ENCODE data around the gene VAT1. TPM values are rescaled to one million over a fixed set of nuclear protein-coding genes. Genes with fewer than 3 reads are reported as not detected.

VAT1 gene
- total and polyA plus RNA-seq, 2 of the 13 experiments (the other 11 are each of a cell fraction or from before 2014, with no cell fraction given), result 143 to 205 TPM

DNA sequence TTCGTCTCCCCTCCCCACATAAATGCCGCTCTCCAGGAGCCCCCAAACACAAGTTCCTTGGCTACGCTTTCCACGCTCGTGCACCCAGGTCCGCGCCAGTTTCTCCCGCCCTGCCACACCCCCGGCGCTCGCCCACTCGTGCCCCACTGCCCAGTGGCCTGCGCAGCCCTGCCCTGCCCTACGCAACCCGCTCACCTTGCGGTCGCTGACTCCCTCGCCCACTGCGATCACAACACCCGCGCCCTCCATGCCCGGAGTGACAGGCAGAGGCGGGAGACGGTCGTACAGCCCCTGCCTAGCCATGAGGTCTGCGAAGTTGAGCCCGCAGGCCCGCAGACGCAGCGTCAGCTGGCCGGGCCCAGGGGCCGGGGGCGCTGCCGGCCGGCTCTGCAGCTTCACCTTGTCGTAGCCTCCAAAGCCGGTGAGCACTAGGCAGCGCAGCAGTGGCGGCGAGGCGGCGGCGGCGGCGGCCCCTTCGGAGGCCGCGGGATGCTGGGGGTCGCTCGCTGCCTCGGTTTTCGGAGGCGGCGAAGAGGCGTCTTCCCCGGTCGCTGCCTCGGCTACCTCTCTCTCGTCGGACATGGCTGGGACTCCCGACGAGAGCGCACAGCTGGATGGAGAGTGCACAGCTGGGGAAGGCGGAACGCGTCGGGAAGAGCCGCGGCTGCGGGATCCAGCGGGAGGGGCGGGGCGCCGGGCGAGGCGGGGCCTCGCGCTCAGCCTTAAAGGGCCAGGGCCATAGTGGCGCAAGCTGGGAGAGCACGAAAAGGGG is at the start of gene VAT1 (continued):
- TF ChIP-seq NFYC (CRISPR knock-in tag; IDR thresholded peaks at IDR 0.05) (no peak; the same call in 1 of the 2 replicates), ZBTB1 (CRISPR knock-in tag; IDR thresholded peaks at IDR 0.05; ENCODE audit: borderline replicate concordance) (peak; percentile 55; the same call in 1 of the 2 replicates), ZNF615 (CRISPR knock-in tag; IDR thresholded peaks at IDR 0.05; ENCODE audit: borderline replicate concordance) (no peak), CENPT (CRISPR knock-in tag; IDR thresholded peaks at IDR 0.05; ENCODE audit: low read depth) (no peak), ZNF644 (CRISPR knock-in tag; IDR thresholded peaks at IDR 0.05; ENCODE audit: low read depth) (no peak), ZNF672 (CRISPR knock-in tag; IDR thresholded peaks at IDR 0.05) (no peak), ZNF589 (CRISPR knock-in tag; conservative IDR thresholded peaks at IDR 0.05) (0 out of 2 replicates have a peak, but pooled peaks have one; percentile 41), SIX1 (CRISPR knock-in tag; IDR thresholded peaks at IDR 0.05; ENCODE audit: borderline replicate concordance) (no peak), ADNP (CRISPR knock-in tag; IDR thresholded peaks at IDR 0.05) (no peak), ATM (IDR thresholded peaks at IDR 0.05; ENCODE audit: borderline replicate concordance) (no peak), FOXA1 (IDR thresholded peaks at IDR 0.05) (no peak), FOXA1 (CRISPR knock-in tag; IDR thresholded peaks at IDR 0.05) (no peak)
- TF ChIP-seq, protein P1, sequence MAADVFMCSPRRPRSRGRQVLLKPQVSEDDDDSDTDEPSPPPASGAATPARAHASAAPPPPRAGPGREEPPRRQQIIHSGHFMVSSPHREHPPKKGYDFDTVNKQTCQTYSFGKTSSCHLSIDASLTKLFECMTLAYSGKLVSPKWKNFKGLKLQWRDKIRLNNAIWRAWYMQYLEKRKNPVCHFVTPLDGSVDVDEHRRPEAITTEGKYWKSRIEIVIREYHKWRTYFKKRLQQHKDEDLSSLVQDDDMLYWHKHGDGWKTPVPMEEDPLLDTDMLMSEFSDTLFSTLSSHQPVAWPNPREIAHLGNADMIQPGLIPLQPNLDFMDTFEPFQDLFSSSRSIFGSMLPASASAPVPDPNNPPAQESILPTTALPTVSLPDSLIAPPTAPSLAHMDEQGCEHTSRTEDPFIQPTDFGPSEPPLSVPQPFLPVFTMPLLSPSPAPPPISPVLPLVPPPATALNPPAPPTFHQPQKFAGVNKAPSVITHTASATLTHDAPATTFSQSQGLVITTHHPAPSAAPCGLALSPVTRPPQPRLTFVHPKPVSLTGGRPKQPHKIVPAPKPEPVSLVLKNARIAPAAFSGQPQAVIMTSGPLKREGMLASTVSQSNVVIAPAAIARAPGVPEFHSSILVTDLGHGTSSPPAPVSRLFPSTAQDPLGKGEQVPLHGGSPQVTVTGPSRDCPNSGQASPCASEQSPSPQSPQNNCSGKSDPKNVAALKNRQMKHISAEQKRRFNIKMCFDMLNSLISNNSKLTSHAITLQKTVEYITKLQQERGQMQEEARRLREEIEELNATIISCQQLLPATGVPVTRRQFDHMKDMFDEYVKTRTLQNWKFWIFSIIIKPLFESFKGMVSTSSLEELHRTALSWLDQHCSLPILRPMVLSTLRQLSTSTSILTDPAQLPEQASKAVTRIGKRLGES (CRISPR knock-in tag; IDR thresholded peaks at IDR 0.05; ENCODE audit: borderline replicate concordance), result peak; percentile 85; the same call in 1 of the 2 replicates
- TF ChIP-seq, protein P2, sequence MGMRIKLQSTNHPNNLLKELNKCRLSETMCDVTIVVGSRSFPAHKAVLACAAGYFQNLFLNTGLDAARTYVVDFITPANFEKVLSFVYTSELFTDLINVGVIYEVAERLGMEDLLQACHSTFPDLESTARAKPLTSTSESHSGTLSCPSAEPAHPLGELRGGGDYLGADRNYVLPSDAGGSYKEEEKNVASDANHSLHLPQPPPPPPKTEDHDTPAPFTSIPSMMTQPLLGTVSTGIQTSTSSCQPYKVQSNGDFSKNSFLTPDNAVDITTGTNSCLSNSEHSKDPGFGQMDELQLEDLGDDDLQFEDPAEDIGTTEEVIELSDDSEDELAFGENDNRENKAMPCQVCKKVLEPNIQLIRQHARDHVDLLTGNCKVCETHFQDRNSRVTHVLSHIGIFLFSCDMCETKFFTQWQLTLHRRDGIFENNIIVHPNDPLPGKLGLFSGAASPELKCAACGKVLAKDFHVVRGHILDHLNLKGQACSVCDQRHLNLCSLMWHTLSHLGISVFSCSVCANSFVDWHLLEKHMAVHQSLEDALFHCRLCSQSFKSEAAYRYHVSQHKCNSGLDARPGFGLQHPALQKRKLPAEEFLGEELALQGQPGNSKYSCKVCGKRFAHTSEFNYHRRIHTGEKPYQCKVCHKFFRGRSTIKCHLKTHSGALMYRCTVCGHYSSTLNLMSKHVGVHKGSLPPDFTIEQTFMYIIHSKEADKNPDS (CRISPR knock-in tag; IDR thresholded peaks at IDR 0.05), result peak; percentile 89; the same call in 1 of the 2 replicates
- TF ChIP-seq, protein P3, sequence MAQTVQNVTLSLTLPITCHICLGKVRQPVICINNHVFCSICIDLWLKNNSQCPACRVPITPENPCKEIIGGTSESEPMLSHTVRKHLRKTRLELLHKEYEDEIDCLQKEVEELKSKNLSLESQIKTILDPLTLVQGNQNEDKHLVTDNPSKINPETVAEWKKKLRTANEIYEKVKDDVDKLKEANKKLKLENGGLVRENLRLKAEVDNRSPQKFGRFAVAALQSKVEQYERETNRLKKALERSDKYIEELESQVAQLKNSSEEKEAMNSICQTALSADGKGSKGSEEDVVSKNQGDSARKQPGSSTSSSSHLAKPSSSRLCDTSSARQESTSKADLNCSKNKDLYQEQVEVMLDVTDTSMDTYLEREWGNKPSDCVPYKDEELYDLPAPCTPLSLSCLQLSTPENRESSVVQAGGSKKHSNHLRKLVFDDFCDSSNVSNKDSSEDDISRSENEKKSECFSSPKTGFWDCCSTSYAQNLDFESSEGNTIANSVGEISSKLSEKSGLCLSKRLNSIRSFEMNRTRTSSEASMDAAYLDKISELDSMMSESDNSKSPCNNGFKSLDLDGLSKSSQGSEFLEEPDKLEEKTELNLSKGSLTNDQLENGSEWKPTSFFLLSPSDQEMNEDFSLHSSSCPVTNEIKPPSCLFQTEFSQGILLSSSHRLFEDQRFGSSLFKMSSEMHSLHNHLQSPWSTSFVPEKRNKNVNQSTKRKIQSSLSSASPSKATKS (CRISPR knock-in tag; IDR thresholded peaks at IDR 0.05), result no peak
- TF ChIP-seq, protein P4, sequence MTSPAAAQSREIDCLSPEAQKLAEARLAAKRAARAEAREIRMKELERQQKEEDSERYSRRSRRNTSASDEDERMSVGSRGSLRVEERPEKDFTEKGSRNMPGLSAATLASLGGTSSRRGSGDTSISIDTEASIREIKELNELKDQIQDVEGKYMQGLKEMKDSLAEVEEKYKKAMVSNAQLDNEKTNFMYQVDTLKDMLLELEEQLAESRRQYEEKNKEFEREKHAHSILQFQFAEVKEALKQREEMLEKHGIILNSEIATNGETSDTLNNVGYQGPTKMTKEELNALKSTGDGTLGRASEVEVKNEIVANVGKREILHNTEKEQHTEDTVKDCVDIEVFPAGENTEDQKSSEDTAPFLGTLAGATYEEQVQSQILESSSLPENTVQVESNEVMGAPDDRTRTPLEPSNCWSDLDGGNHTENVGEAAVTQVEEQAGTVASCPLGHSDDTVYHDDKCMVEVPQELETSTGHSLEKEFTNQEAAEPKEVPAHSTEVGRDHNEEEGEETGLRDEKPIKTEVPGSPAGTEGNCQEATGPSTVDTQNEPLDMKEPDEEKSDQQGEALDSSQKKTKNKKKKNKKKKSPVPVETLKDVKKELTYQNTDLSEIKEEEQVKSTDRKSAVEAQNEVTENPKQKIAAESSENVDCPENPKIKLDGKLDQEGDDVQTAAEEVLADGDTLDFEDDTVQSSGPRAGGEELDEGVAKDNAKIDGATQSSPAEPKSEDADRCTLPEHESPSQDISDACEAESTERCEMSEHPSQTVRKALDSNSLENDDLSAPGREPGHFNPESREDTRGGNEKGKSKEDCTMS (CRISPR knock-in tag; conservative IDR thresholded peaks at IDR 0.05), result no peak
- TF ChIP-seq, protein P5, sequence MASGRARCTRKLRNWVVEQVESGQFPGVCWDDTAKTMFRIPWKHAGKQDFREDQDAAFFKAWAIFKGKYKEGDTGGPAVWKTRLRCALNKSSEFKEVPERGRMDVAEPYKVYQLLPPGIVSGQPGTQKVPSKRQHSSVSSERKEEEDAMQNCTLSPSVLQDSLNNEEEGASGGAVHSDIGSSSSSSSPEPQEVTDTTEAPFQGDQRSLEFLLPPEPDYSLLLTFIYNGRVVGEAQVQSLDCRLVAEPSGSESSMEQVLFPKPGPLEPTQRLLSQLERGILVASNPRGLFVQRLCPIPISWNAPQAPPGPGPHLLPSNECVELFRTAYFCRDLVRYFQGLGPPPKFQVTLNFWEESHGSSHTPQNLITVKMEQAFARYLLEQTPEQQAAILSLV (CRISPR knock-in tag; IDR thresholded peaks at IDR 0.05; ENCODE audit: borderline replicate concordance), result peak; percentile 69; the same call in 1 of the 2 replicates
